GM18861 (cell line): ENCODE data around the gene PCNX2.

Experiments
- ATAC-seq: cut with Tn5 transposase; IDR thresholded peaks from one replicate; pipeline ENCODE4 v1.9.1; 2021; ENCODE audit not compliant: unreplicated experiment

The PCNX2 gene

DNA sequence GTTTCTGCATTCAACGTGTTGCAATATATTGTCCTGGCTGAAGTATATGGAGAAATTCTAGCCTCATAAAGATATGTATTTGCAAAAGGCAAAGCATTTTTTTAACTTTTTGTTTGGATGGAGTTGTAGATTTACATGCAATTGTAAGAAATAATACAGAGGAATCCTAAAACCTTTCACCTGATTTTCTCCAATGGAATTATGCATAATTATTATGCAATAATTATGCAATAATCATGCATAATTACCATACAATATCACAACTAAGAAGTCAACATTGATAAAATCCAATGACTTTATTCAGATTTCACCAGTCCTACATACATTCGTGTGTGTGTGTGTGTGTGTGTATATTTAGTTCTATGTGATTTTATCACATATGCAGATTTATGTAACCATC is 24.5 kb upstream of the PCNX2 start:
- ATAC-seq, result no peak

GRCh38 chr1:233319272-233319671 is 23.7 kb upstream of the PCNX2 start:
- ATAC-seq, result no peak

DNA sequence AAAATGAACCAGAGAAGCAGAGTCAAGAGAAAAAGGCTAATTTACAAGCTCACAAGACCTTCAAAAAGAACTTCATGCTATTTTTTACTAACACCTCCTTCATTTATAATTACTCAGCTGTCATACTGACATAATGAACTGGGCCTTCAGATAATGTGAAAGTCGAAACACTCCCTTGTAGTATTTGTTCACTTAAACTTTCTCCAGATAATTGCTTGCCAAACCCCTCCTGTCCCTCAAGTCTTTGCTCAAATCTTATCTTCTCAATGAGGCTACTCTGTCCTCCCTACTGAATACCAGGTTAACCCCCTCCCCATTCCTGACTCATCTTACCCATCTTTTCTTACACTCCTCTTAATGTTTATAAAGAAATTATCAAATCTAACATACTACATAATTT is 20.9 kb upstream of the PCNX2 start:
- no peak for ATAC-seq

- ATAC-seq, result no peak
Observed at GRCh38 chr1:233315718-233316301, 20.3 kb upstream of the PCNX2 start.

DNA sequence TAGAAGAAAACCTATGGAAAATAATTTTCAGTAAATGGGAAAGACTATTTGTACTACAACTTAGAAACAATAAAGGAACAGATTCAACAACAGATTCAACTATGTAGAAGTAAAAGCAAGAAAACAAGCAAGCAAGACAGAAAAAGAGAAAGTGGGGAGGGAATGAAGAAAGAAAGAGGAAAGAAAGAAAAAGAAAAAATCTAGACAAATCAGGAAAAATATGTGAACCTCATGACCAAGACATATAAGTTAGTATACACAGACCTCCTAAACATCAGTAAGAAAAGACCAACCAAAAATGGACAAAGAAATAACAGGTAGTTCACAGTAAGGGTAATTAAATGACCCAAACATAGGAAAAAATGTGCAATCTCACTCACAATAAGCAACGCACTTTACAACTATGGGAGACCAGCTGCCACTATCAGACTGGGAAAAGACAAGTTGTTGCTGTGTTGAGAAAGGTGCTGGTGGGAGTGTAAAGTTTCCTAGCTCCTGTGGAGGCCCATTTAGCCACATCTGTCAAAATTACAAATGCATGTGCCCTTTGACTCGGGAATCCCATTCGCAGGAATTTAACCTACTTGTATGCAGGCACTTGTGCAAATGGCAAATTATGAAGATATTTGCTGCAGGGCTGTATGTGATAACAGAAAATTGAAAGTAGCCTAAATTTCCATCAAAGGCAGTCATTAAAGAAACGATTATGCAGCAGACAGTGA is 18.1 kb upstream of the PCNX2 start:
- no peak for ATAC-seq

DNA sequence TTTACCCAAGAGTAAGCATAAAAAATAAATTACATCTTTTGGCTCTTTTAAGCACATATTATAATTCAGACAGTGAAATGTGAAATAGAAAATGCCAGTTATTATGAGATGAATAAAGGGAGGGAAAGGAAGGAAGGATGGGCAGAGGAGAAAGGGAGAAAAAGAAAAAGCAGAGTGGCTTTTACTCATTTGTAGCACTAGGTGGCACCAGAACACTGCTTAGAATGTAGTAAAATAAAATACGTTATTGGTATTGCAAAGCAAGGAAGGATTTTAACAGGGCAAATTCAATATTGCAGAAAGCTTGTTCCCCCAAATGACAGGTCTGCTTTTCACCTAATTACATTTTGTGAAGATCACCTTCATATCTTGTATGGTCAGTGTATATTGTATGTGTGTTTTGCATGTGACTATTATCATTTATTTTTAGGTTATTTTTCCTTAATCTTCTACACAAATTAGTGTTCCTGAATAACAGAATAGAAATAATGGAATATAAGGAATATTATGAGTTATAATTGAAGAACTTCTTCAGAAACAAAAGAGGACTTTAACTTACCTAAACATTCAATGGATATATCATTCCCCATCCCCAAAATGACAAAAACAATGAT is 9.1 kb upstream of the PCNX2 start:
- no peak for ATAC-seq

- ATAC-seq, result no peak
Observed at GRCh38 chr1:233300326-233300725, 4.8 kb upstream of the PCNX2 start.

GRCh38 chr1:233299450-233299849 is 3.9 kb upstream of the PCNX2 start:
- no peak for ATAC-seq

DNA sequence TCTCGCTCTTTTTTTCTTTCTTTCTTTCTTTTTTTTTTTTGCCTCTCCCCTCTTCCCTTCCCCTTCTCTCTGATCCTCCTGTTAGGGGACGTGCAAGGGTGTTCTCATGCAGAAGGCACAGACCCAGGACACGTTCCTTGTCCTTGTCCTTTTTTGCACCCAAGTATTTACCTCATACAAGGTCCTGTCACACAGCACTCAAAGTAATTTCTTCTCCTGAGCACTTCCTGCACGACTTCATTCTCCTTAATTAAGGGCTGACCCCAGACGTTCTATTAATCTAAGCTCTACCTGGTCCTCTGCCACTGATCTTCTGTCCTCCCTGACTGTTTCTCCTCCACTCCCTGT is 424 bp upstream of the PCNX2 start:
- ATAC-seq, result no peak

GRCh38 chr1:233294913-233295236 is 650 bp downstream of the PCNX2 start:
- ATAC-seq, result peak; percentile 64

- ATAC-seq, result no peak
Observed at GRCh38 chr1:233293556-233294446, 1.7 kb downstream of the PCNX2 start.

DNA sequence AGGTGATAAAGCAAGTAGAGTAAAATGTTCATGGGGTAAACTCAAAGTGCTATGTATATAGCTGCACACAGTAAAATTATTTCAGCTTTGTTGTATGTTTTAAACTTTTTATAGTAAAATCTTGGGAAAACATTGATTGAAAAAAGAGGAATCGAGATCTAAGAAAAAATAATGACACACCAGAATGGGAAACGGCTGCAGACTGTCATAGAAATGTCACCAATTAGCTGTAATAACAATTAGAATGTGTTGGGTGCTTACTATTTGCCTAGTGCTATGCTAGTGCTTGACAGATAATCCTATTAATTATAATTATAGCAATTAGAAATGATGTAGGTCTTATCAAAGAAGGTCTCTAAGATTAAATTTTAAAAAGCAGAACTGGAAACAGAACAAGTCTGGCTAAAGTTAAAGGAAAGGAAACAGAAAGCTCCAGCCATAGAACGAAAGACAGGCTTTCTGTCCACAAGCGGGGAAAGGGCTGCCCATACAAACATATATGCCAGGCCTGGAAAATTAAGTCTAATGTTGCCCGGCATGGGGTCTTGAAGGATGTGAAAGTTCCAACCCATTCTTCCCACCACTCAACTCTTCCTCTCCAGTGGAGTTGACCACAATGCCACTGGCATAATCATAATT is 5.0 kb downstream of the PCNX2 start:
- ATAC-seq, result no peak

- ATAC-seq, result no peak
Observed at GRCh38 chr1:233289676-233290075, 5.8 kb downstream of the PCNX2 start.

DNA sequence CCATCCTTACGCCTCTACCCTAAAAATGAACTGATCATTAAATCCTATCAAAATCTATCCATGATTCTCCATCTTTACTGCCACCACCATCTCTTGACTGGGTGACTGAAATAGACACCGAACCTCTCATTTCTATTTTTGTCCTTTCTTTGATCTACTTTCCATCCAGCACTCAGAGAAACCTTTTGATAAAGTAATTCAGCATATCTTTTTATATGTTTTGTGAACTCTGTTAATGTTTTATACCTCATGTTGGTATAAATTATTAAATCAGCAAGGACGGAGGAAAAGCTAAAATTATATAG is 13.0 kb downstream of the PCNX2 start:
- ATAC-seq, result no peak

- ATAC-seq, result peak; percentile 90
Observed at GRCh38 chr1:233281711-233282581, 13.6 kb downstream of the PCNX2 start.

- no peak for ATAC-seq
Observed at GRCh38 chr1:233279971-233280370, 15.6 kb downstream of the PCNX2 start.

- ATAC-seq, result no peak
Observed at GRCh38 chr1:233278631-233279030, 16.9 kb downstream of the PCNX2 start.

DNA sequence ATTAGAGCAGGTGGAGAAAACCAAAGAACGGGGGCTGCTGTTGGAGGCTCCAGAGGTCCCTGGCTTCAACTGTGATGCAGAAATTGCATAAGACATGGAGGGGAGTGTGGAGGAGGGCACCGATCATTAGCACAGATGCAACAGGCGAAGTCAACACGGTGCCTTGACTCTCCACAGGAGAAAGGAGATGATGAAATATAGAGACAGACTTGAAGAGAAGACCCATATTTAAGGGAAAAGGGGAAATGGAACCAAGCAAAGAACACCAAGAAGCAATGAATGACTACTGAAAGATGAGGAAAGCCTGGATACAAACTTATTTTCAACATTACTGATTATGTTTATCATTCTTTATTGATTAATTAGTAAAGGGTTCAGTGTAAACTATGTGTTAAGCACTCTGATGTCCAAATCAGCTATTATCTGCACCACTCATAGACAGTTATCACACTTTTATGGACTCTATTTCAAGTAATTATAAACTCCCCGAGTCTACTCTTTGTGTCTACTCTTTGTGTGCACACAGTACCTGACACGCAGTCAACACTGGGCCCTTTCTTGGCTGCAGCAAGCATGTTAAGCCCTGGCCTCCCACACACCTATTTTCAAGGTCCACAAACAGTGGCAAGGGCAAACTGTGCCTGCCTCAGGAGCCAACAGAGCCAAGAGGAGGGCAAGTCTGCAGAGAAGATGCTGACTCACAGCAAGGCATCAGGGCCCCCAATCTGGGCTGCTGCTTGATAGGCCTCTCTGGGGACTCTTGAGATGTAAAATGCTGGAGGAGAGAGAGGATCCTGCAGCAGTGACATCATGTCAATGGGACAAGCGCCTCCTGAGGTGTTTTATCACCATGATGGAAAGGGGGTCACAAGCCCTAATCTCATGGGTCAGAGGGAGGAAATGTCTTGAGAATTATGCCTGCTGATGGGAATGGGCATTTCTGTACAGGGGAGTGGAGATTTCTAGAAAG is 17.6 kb downstream of the PCNX2 start:
- ATAC-seq, result no peak

DNA sequence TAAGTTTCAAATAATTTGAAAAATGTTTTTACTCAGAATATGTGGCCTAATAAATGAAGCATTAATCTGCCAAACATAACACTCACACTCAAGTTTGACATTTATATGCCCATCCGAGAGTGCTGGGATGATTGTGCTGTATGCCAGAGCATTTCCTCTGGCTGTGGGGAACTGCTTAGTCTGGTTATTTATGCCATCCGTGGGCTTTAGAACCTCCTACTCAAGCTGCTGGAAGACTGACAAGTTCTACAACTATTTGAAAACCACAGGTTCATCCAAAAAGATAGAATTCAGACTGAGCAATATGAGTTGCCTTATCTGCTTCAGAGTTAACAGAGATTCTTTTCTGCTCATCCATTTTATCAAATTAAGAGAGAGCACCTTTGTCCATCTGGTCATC is 25.9 kb downstream of the PCNX2 start:
- no peak for ATAC-seq
